Endodermal cell (in vitro differentiated cells): ENCODE measurements around the gene VRTN. TPM values are rescaled to one million over a fixed set of nuclear protein-coding genes. Genes with fewer than 3 reads are reported as not detected.

Source experiments
- DNase-seq: peaks from one replicate; pipeline ENCODE4 v3.0.0-alpha.2; 2017
- H3K27ac ChIP-seq: 2 replicates; pipeline ENCODE4 v1.5.1; 2013; ENCODE audit warnings: mild to moderate bottlenecking, low read depth, low read length, moderate library complexity
- H3K27me3 ChIP-seq: 2 replicates; pipeline ENCODE4 v1.6.1; 2013; ENCODE audit warnings: mild to moderate bottlenecking, low read length, moderate library complexity; ENCODE audit not compliant: insufficient read depth, control insufficient read depth, poor library complexity, severe bottlenecking
- H3K36me3 ChIP-seq: 2 replicates; pipeline ENCODE4 v1.7.0; 2013; ENCODE audit warnings: mild to moderate bottlenecking, low read length, moderate library complexity; ENCODE audit not compliant: control insufficient read depth, insufficient read depth
- H3K4me1 ChIP-seq: one replicate; pipeline ENCODE4 v1.7.0; 2013; ENCODE audit warnings: low read length; ENCODE audit not compliant: control insufficient read depth, insufficient read depth
- H3K4me3 ChIP-seq: 2 replicates; pipeline ENCODE4 v1.5.1; 2013; ENCODE audit warnings: mild to moderate bottlenecking, low read length, moderate library complexity
- H3K9ac ChIP-seq: 2 replicates; pipeline ENCODE4 v1.6.1; 2013; ENCODE audit warnings: mild to moderate bottlenecking, low read length, moderate library complexity; ENCODE audit not compliant: poor library complexity, severe bottlenecking; ENCODE audit errors: extremely low read depth
- H3K9me3 ChIP-seq: 2 replicates; pipeline ENCODE4 v1.6.1; 2013; ENCODE audit warnings: mild to moderate bottlenecking, low read length, moderate library complexity; ENCODE audit not compliant: control insufficient read depth
- H3K27ac Mint-ChIP-seq: 2 replicates; pipeline ENCODE4 v1.8.0; 2020; ENCODE audit warnings: mixed read lengths
- H3K27me3 Mint-ChIP-seq: 2 replicates; pipeline ENCODE4 v1.8.0; 2021; ENCODE audit warnings: mild to moderate bottlenecking, mixed read lengths; ENCODE audit not compliant: insufficient read depth
- H3K36me3 Mint-ChIP-seq: 2 replicates; pipeline ENCODE4 v1.8.0; 2020; ENCODE audit warnings: low read depth, mixed read lengths
- H3K4me1 Mint-ChIP-seq: 2 replicates; pipeline ENCODE4 v1.8.0; 2020; ENCODE audit warnings: mixed read lengths
- H3K4me3 Mint-ChIP-seq: 2 replicates; pipeline ENCODE4 v1.8.0; 2020; ENCODE audit warnings: mild to moderate bottlenecking, moderate library complexity, mixed read lengths
- H3K9me3 Mint-ChIP-seq: 2 replicates; pipeline ENCODE4 v1.8.0; 2020; ENCODE audit warnings: mild to moderate bottlenecking, mixed read lengths
- WGBS, 2 experiments: methylation state at CpG; one replicate each; pipeline versions ENCODE4 v1.1.5 to v1.1.7; 2013; ENCODE audit warnings: missing lambda C conversion rate in 2 of 2, mixed read lengths in 1 of 2; ENCODE audit not compliant: insufficient coverage in 1 of 2, insufficient read length in 1 of 2; 5-methylcytosine and 5-hydroxymethylcytosine counted together
- total RNA-seq, 2 donors: library from RNA; stranded (reverse); fragmentation: NEBNext Ultra II Directional in 1 of 2; extraction: Animal tissue kit (Norgen Biotek cat#: 25700) in 1 of 2; gene quantifications; 2 replicates in 1 of 2; 3 replicates in 1 of 2; pipeline ENCODE4 v1.2.1, GENCODE V29; 2021
- TF ChIP-seq, protein P1 (sequence below): fragments of 200-600 bp; sonication (generic); conservative IDR thresholded peaks from 2 replicates; pipeline ENCODE4 v1.5.0; 2021; ENCODE audit warnings: antibody characterized with exemption, mild to moderate bottlenecking

The VRTN gene
- total RNA-seq, 2 donors from 2014 or later: 61.8 to 108 TPM

GRCh38 chr14:74350928-74351323 lies 2.7 kb downstream of the VRTN start:
- peak overlapping the region; percentile 93 for H3K4me3 Mint-ChIP-seq
- peaks cover 29% of the 10 kb centered on the region for H3K4me1 Mint-ChIP-seq
- TF ChIP-seq, protein P1, sequence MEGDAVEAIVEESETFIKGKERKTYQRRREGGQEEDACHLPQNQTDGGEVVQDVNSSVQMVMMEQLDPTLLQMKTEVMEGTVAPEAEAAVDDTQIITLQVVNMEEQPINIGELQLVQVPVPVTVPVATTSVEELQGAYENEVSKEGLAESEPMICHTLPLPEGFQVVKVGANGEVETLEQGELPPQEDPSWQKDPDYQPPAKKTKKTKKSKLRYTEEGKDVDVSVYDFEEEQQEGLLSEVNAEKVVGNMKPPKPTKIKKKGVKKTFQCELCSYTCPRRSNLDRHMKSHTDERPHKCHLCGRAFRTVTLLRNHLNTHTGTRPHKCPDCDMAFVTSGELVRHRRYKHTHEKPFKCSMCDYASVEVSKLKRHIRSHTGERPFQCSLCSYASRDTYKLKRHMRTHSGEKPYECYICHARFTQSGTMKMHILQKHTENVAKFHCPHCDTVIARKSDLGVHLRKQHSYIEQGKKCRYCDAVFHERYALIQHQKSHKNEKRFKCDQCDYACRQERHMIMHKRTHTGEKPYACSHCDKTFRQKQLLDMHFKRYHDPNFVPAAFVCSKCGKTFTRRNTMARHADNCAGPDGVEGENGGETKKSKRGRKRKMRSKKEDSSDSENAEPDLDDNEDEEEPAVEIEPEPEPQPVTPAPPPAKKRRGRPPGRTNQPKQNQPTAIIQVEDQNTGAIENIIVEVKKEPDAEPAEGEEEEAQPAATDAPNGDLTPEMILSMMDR: no peak
- no peak for DNase-seq
- H3K36me3 ChIP-seq: peaks cover 15% of the 10 kb centered on the region
- no peaks in the 10 kb centered on the region for H3K27me3 ChIP-seq
- H3K9me3 ChIP-seq: no peaks in the 10 kb centered on the region
- H3K27me3 Mint-ChIP-seq: no peaks in the 10 kb centered on the region
- peak overlapping the region; percentile 85 for H3K4me3 ChIP-seq
- no peak overlapping the region for H3K27ac ChIP-seq
- H3K9ac ChIP-seq: peak overlapping the region; percentile 74
- peaks cover 4% of the 10 kb centered on the region for H3K4me1 ChIP-seq
- WGBS, 2 experiments: 6% methylated on average over 1 of the region's 1 CpG; no CpG with 5 or more reads in 1 of the 2 experiments
- H3K9me3 Mint-ChIP-seq: no peaks in the 10 kb centered on the region
- peak overlapping the region; percentile 89 for H3K27ac Mint-ChIP-seq
- H3K36me3 Mint-ChIP-seq: peaks cover 27% of the 10 kb centered on the region

- H3K9me3 Mint-ChIP-seq: no peaks in the 10 kb centered on the region
- H3K4me3 Mint-ChIP-seq: no peak overlapping the region
- WGBS, 2 experiments: 95 to 96% methylated on average over 24 to 32 of the region's 32 CpGs
- TF ChIP-seq, protein P1: no peak
- H3K4me1 Mint-ChIP-seq: peaks cover 34% of the 10 kb centered on the region
- no peak overlapping the region for H3K9ac ChIP-seq
- H3K27ac Mint-ChIP-seq: peak overlapping the region; percentile 59
- no peak for DNase-seq
- peaks cover 66% of the 10 kb centered on the region for H3K36me3 Mint-ChIP-seq
- H3K27me3 ChIP-seq: no peaks in the 10 kb centered on the region
- no peaks in the 10 kb centered on the region for H3K27me3 Mint-ChIP-seq
- H3K36me3 ChIP-seq: peaks cover 58% of the 10 kb centered on the region
- H3K9me3 ChIP-seq: no peaks in the 10 kb centered on the region
- no peak overlapping the region for H3K4me3 ChIP-seq
- H3K27ac ChIP-seq: no peak overlapping the region
- peaks cover 12% of the 10 kb centered on the region for H3K4me1 ChIP-seq
Observed at GRCh38 chr14:74356892-74357575, 8.8 kb downstream of the VRTN start.

DNA sequence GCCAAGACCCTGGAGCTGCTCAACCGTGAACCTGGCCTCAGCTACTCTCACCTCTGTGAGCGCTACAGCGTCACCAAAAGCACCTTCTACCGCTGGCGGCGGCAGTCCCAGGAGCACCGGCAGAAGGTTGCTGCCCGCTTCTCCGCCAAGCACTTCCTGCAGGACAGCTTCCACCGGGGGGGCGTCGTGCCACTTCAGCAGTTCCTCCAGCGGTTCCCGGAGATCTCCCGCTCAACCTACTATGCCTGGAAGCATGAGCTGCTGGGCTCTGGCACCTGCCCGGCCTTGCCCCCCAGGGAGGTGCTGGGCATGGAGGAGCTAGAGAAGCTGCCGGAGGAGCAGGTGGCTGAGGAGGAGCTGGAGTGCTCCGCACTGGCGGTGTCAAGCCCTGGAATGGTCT lies 9.3 kb downstream of the VRTN start:
- Mint-ChIP-seq H3K27me3 (no peaks in the 10 kb centered on the region), H3K4me3 (no peak overlapping the region), H3K9me3 (no peaks in the 10 kb centered on the region), H3K27ac (no peak overlapping the region), H3K36me3 (peaks cover 64% of the 10 kb centered on the region), H3K4me1 (peaks cover 33% of the 10 kb centered on the region)
- TF ChIP-seq, protein P1: no peak
- Histone ChIP-seq H3K36me3 (peaks cover 56% of the 10 kb centered on the region), H3K9me3 (no peaks in the 10 kb centered on the region), H3K27ac (no peak overlapping the region), H3K9ac (no peak overlapping the region), H3K27me3 (no peaks in the 10 kb centered on the region), H3K4me3 (no peak overlapping the region), H3K4me1 (peaks cover 10% of the 10 kb centered on the region)
- no peak for DNase-seq
- 97 to 99% methylated on average over 12 to 19 of the region's 19 CpGs for WGBS, 2 experiments
